ENCODE results near the gene UFSP1. TPM values are rescaled to one million over a fixed set of nuclear protein-coding genes. Genes with fewer than 3 reads are reported as not detected.
"Not testable (repeated sequence)": the region's sequence is repeated elsewhere in the genome, so short reads cannot be mapped to it uniquely, and the experiment has no call there.

The UFSP1 gene
- total and polyA plus RNA-seq, 5 experiments from 2014 or later = 1.1 to 10.9 (median 2.7) TPM

DNA sequence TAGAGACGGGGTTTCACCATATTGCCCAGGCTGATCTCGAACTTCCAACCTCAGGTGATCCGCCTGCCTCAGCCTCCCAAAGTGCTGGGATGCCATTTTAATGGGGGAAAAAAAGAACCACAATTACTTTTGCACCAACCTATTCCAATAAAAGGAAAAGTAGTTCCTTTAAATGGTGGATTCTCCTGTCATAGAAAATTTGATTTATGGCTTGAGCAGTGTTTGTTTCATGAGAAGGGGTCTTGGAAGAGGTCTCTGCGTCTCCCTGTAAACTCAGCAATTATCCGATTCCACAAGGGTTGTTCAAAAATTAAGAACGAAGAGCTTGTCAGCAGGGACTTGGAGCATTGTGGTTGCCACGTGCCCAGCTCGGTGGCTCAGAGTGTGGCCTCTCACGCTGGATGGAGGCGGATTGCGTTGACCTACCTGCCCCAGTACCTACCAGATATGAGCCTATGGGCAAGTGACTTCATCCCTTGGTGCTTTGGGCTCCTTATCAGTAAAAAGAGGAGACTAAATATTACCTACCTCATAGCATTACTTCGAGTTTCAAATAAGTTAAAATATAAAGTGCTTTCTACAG lies 25.2 kb downstream of the UFSP1 start:
- H3K9me3 Mint-ChIP-seq = no peaks in the 10 kb centered on the region
- ATAC-seq = no peak

DNA sequence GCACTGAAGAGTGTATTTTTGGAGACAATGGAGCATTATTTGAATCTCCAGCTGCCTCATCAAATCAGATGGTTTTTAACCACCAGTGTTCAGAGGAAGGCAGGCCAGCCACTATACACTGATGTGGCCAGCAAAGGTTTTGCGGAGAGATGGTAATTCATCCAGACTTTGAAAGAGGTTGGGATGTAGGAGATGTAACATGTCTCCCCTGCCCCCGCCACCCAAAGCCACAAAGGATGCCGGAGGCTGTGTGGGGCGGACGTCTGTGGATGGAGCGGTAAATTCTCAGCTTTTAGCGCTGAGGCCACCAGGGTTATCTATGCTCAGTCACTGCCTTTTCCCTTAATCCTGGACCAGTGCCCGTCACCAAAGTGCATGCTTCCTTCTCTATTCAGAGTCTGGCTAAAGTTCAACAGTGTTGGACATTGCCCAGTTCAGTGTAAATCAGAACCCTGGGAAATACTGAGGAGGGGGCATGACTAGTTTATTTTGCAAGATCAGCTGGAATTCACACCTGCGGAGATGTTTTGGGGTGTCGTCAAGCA lies 26.0 kb downstream of the UFSP1 start:
- DNase-seq (peak in 1 of 10 donors; percentile 36), ATAC-seq (no peak)
- peak overlapping the region in 2 of 10 donors; percentile 36 to 81 for H3K27ac Mint-ChIP-seq
- H3K4me3 Mint-ChIP-seq = no peak overlapping the region
- no peaks in the 10 kb centered on the region for H3K27me3 Mint-ChIP-seq
- H3K4me1 Mint-ChIP-seq = peaks cover 5 to 18% (median 17%) of the 10 kb centered on the region in 4 donors
- peaks cover 5 to 59% (median 14%) of the 10 kb centered on the region in 3 donors for H3K36me3 Mint-ChIP-seq
- POLR2A ChIA-PET = interaction anchor here (0.6 to 4.7 kb wide), 3 partner anchors 11 to 701 kb away, joined by 3 to 22 read pairs (median 3); partner anchors contain the start of gene SRRT
- no peaks in the 10 kb centered on the region for H3K9me3 Mint-ChIP-seq

More for the DNA sequence above, 25.2 kb downstream of the UFSP1 start:
- Mint-ChIP-seq H3K4me3 (peak overlapping the region in 1 of 10 donors; percentile 6), H3K4me1 (peaks cover 4 to 18% (median 17%) of the 10 kb centered on the region in 4 donors), H3K27me3 (no peaks in the 10 kb centered on the region), H3K36me3 (peaks cover 5 to 53% (median 14%) of the 10 kb centered on the region in 3 donors), H3K27ac (peak overlapping the region in 4 of 10 donors; percentile 38 to 73 (median 46))
- peak in 1 of 10 donors; percentile 63 for DNase-seq
- POLR2A ChIA-PET = interaction anchor here (0.6 to 4.7 kb wide), 2 partner anchors 10 to 702 kb away, joined by 3 to 22 read pairs; partner anchors contain the start of gene SRRT

DNA sequence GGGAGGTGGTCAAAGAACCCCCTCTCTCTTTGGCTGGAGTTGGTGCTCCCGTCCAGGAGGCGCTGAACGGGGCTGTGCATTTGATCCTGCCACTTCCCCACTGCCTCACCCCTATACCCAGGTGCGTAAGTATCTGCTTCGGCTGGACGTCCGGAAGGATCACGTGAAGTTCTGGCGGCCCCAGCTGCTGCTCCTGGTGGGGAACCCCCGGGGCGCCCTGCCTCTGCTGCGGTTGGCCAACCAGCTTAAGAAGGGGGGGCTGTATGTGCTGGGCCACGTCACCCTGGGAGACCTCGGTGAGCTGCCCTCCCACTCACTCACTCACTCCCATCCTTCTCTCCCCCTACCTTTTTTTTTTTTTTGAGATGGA lies 27.9 kb downstream of the UFSP1 start:
- ATAC-seq (no peak), DNase-seq (peak in 1 of 10 donors; percentile 2)
- Mint-ChIP-seq H3K36me3 (peaks cover 5 to 74% (median 16%) of the 10 kb centered on the region in 3 donors), H3K27me3 (no peaks in the 10 kb centered on the region), H3K27ac (no peak overlapping the region), H3K4me1 (peaks cover 0 to 12% (median 8%) of the 10 kb centered on the region in 4 donors), H3K4me3 (no peak overlapping the region), H3K9me3 (no peaks in the 10 kb centered on the region)
- POLR2A ChIA-PET = interaction anchor here (4.7 kb wide), 1 partner anchor 13 kb away, joined by 22 read pairs; the partner anchor contains the start of gene SRRT

DNA sequence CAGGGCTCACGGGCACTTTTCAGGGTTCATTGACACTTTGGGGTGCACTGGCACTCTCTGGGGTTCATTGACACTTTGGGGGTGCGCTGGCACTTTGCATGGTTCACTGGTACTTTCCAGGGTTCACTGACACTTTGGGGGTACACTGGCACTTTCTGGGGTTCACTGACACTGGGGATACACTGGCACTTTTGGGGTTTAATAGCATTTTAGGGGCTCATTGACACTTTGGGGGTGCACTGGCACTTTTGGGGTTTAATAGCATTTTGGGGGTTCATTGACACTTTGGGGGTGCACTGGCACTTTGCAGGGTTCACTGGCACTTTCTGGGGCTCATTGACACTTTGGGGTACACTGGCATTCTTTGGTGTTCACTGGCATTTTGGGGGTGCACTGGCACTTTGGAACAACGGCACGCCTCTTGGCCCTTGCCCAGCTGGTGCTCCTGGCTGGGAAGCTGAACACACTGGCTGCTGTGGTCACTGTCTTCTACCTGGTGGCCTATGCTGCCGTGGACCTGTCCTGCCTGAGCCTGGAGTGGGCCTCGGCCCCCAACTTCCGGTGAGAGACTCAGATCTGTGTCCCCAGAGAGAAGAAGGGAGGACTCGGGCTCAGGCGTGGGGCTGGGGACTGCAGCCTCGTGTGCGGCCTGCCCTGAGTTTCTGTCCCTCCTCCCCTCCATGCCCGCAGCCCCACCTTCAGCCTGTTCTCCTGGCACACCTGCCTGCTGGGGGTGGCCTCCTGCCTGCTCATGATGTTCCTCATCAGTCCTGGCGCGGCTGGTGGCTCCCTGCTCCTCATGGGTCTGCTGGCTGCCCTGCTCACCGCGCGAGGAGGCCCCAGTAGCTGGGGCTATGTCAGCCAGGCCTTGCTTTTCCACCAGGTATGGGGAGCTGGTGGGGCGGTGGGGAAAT lies 28.6 kb downstream of the UFSP1 start:
- ATAC-seq (no peak), DNase-seq (peak in 1 of 10 donors; percentile 40)
- Mint-ChIP-seq H3K4me3 (no peak overlapping the region), H3K36me3 (peaks cover 5 to 74% (median 16%) of the 10 kb centered on the region in 3 donors), H3K9me3 (no peaks in the 10 kb centered on the region), H3K27ac (no peak overlapping the region), H3K4me1 (peaks cover under 1 to 12% (median 8%) of the 10 kb centered on the region in 4 donors), H3K27me3 (no peaks in the 10 kb centered on the region)
- POLR2A ChIA-PET = no interaction called here

DNA sequence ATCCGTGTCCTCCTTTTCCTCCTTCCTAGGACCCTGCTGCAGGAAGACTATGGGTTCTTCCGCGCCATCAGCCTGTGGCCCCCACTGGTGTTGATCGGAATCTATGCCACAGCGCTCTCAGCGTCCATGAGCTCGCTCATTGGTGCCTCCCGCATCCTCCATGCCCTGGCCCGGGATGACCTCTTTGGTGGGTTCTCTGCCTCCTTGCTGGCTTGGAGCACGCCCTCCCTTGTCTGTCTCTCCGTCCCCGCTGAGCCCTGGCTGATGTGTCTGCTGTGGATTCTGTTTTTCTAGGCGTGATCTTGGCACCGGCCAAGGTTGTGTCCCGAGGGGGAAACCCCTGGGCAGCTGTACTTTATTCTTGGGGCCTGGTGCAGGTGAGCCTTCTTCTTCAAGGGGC lies 29.7 kb downstream of the UFSP1 start:
- Mint-ChIP-seq H3K4me3 (no peak overlapping the region), H3K27me3 (no peaks in the 10 kb centered on the region), H3K4me1 (peaks cover 9 to 14% (median 11%) of the 10 kb centered on the region in 4 donors), H3K27ac (peak overlapping the region in 1 of 10 donors; percentile 52), H3K9me3 (no peaks in the 10 kb centered on the region), H3K36me3 (peaks cover 5 to 84% (median 16%) of the 10 kb centered on the region in 3 donors)
- POLR2A ChIA-PET = no interaction called here
- ATAC-seq (no peak), DNase-seq (no peak)

DNA sequence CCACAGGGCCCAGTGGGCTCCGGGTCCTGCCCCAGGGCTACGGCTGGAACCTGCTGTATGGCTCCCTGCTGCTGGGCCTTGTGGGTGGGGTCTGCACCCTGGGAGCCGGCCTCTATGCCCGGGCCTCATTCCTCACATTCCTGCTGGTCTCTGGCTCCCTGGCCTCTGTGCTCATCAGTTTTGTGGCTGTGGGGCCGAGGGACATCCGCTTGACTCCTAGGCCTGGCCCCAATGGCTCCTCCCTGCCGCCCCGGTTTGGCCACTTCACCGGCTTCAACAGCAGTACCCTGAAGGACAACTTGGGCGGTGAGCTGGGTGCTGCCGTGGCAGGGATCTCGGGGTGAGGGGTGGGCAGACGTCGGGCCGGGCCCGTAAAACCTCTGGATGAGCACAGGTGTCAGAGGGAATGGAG lies 32.6 kb downstream of the UFSP1 start:
- peak overlapping the region in 2 of 10 donors; percentile 14 to 51 for H3K27ac Mint-ChIP-seq
- peaks cover 14 to 37% (median 27%) of the 10 kb centered on the region in 4 donors for H3K4me1 Mint-ChIP-seq
- H3K27me3 Mint-ChIP-seq = no peaks in the 10 kb centered on the region
- peak in 1 of 10 donors; percentile 21 for DNase-seq
- ATAC-seq = no peak
- POLR2A ChIA-PET = no interaction called here
- H3K36me3 Mint-ChIP-seq = peaks cover 0 to 57% (median 16%) of the 10 kb centered on the region in 3 donors
- H3K4me3 Mint-ChIP-seq = no peak overlapping the region
- H3K9me3 Mint-ChIP-seq = no peaks in the 10 kb centered on the region

DNA sequence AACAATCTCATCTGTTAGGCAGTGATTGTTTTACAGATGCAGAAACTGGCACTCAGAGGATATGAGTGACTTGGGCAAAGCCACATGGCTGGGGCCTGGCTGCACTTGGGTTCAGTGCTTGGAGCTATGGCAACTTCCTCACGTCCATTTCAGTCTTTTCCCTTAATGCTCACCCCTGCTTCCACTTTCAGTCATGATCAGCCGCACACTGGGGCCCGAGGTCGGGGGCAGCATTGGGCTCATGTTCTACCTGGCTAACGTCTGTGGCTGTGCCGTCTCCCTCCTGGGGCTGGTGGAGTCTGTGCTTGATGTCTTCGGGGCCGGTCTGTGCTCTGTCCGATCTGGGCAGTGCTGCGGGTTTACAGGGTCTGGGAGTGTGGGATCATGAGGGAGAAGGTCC lies 34.0 kb downstream of the UFSP1 start:
- DNase-seq (peak in 1 of 10 donors; percentile 26), ATAC-seq (no peak)
- Mint-ChIP-seq H3K4me1 (peaks cover 12 to 39% (median 30%) of the 10 kb centered on the region in 4 donors), H3K27ac (peak overlapping the region in 3 of 10 donors; percentile 35 to 82 (median 49)), H3K9me3 (no peaks in the 10 kb centered on the region), H3K4me3 (peak overlapping the region in 2 of 10 donors; percentile 6 to 43), H3K27me3 (no peaks in the 10 kb centered on the region), H3K36me3 (peaks cover 0 to 45% (median 11%) of the 10 kb centered on the region in 3 donors)
- POLR2A ChIA-PET = interaction anchor here (1.1 kb wide), 1 partner anchor 12 kb away, joined by 6 read pairs; the partner anchor contains the start of gene TRIP6

DNA sequence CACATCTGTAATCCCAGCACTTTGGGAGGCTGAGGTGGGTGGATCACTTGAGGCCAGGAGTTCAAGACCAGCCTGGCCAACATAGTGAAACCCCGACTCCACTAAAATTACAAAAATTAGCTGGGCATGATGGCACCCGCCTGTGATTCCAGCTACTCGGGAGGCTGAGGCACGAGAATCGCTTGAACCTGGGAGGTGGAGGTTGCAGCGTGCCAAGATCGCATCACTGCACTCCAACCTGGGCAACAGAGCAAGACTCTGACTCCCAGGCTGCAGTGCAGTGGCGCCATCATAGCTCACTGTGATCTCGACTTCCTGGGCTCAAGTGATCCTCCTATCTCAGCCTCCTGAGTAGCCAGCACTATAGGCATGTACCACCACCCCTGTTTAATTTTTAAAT lies 34.6 kb downstream of the UFSP1 start:
- not testable (repeated sequence) for H3K9me3 Mint-ChIP-seq, ATAC-seq, H3K27me3 Mint-ChIP-seq
- Mint-ChIP-seq H3K27ac (peak overlapping the region in 4 of 10 donors; percentile 34 to 82 (median 57)), H3K4me1 (peaks cover 12 to 39% (median 30%) of the 10 kb centered on the region in 4 donors), H3K36me3 (peaks cover 0 to 39% (median 5%) of the 10 kb centered on the region in 3 donors), H3K4me3 (peak overlapping the region in 2 of 10 donors; percentile 33 to 91)
- POLR2A ChIA-PET = interaction anchor here (0.9 kb wide), 1 partner anchor 377 kb away, joined by 3 read pairs; no protein-coding TSS in a partner anchor
- DNase-seq = peak in 1 of 10 donors; percentile 9

DNA sequence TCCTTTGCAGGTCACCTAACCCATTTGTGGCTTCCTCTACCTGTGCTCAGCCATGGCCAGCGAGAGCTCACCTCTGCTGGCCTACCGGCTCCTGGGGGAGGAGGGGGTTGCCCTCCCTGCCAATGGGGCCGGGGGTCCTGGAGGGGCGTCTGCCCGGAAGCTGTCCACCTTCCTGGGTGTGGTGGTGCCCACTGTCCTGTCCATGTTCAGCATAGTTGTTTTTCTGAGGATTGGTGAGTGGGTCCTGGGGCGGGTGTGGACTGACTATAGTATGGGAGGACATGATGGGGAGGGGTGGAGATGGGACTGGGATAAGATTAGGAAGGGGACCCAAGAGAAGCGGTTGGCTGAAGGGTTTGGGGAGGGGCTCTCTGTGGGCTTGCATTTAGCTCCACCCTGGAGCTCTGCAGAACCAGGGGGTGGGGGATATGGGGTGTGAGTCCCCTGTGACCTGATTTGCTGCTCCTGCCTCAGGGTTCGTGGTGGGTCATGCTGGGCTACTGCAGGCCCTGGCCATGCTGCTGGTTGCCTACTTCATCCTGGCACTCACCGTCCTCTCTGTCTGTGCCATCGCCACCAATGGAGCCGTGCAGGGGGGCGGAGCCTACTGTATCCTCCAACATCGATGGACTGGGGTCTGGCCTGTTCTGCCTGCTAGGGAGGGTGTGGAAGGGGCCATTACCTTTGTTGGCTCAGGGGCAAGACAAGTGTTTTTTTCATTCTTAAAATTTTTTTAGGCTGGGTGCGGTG lies 35.2 kb downstream of the UFSP1 start:
- DNase-seq (no peak), ATAC-seq (no peak)
- POLR2A ChIA-PET = interaction anchor here (0.9 to 4.4 kb wide), 4 partner anchors 20 to 377 kb away, joined by 3 to 33 read pairs (median 17); partner anchors contain the start of genes SRRT and UFSP1
- peak overlapping the region; percentile 30 to 95 (median 91) for H3K4me3 Mint-ChIP-seq
- H3K4me1 Mint-ChIP-seq = peaks cover 12 to 39% (median 30%) of the 10 kb centered on the region in 4 donors
- no peaks in the 10 kb centered on the region for H3K27me3 Mint-ChIP-seq
- H3K27ac Mint-ChIP-seq = peak overlapping the region in 4 of 10 donors; percentile 55 to 85 (median 74)
- no peaks in the 10 kb centered on the region for H3K9me3 Mint-ChIP-seq
- H3K36me3 Mint-ChIP-seq = peaks cover 0 to 33% (median 2%) of the 10 kb centered on the region in 3 donors

DNA sequence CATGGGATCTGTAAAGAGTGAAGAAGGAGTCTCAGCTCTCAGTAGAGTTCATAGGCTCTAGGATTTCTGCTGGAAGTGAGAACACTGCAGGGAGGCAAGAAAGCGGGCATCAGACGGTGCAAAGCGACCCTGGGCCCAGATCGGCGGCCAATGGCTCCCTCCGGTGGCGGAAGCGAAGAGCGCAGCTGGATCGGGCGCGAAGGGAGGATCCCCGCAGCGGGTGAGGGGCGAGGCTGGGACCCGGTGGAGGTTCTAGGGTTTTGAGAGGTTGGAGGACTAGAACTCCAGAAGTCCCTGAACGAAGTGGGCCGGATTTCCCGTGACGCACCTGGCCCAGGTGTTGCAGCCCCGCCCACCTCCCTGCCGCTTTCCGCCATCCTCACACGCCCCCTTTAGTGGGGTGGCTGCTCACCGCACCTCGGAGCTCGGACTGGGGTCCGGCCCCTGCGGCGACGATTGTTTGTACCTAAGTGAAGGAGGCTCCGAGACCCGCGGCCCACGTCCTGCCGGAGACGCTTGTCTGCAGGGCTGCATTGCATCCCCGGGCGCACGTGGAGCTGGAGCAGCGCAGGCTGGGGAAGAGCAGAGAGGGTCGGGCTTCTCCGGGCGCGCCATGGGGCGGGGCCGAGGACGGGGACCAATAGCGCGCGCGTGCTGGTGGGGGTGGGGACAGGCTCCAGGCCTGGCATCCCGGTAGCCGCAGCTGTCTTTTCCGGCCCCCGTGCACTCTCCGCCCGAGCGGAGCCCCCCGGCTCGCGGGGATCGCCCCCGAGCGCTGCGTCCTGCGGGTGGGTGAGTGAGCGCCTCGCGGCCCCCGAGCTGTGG lies 37.3 kb downstream of the UFSP1 start, which contains the start of gene SLC12A9:
Gene SLC12A9, plus strand, starts transcription at position 666 of the 825 bp plus-strand sequence. CDS start 1,485 bp downstream, outside the sequence.
- no peaks in the 10 kb centered on the region for H3K9me3 Mint-ChIP-seq
- H3K36me3 Mint-ChIP-seq = peaks cover 0 to 21% (median under 1%) of the 10 kb centered on the region in 3 donors
- H3K27ac Mint-ChIP-seq = peak within 1 kb of the TSS; percentile 79 to 98 (median 90)
- H3K4me3 Mint-ChIP-seq = peak within 1 kb of the TSS; percentile 87 to 95 (median 92)
- no peaks in the 10 kb centered on the region for H3K27me3 Mint-ChIP-seq
- ATAC-seq = peak; percentile 92 to 95
- H3K4me1 Mint-ChIP-seq = peaks cover 12 to 39% (median 28%) of the 10 kb centered on the region in 4 donors
- POLR2A ChIA-PET = interaction anchor here (0.6 to 4.4 kb wide), 18 partner anchors 9 to 770 kb away, joined by 3 to 33 read pairs (median 5); partner anchors contain the start of genes FBXO24, LRCH4, MOSPD3 and POP7
- DNase-seq = peak; percentile 72 to 90 (median 83)

DNA sequence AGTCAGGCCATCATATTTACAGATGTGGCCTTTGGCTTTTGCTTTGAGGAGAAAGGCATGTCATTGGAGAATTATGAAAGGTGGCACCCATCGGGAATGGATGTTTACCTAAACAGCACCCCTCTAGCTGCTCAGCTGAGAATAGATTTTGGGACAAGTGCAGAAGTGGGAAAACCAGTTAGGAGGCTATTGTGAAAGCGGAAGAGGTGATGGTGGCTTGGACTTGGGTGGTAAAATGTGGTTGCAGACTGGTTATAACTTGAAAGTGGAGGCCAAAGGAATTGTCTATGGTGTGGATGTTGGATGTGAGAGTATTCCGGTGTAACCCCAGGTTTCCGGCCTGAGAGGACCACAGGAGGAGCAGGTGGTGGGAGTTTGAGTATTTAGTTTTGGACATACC lies 42.2 kb downstream of the UFSP1 start:
- no peaks in the 10 kb centered on the region for H3K9me3 Mint-ChIP-seq
- H3K27me3 Mint-ChIP-seq = no peaks in the 10 kb centered on the region
- H3K4me1 Mint-ChIP-seq = peaks cover 4 to 8% (median 7%) of the 10 kb centered on the region in 4 donors
- no peak for DNase-seq
- no peak for ATAC-seq
- peak overlapping the region in 2 of 10 donors; percentile 58 to 83 for H3K27ac Mint-ChIP-seq
- POLR2A ChIA-PET = no interaction called here
- H3K4me3 Mint-ChIP-seq = no peak overlapping the region
- H3K36me3 Mint-ChIP-seq = peaks cover 0 to 2% (median 0%) of the 10 kb centered on the region in 3 donors

Measured in naive thymus-derived CD8-positive, alpha-beta T cell (primary cell).